GM21529 (cell line): ENCODE measurements around the gene PLEKHA8.

Source experiments
- ATAC-seq: cut with Tn5 transposase; IDR thresholded peaks from one replicate; pipeline ENCODE4 v1.9.1; 2021; ENCODE audit not compliant: unreplicated experiment

The PLEKHA8 gene

GRCh38 chr7:30028216-30028748 is at the start of gene PLEKHA8:
Gene PLEKHA8, plus strand, starts transcription at chr7:30028412. Its CDS starts 351 bp downstream, at chr7:30028763.
- ATAC-seq, result peak; percentile 45

- ATAC-seq, result no peak
Observed at GRCh38 chr7:29980151-29980550, 48.1 kb upstream of the PLEKHA8 start.

GRCh38 chr7:29987083-29987482 is 41.1 kb upstream of the PLEKHA8 start:
- ATAC-seq, result no peak

- ATAC-seq, result no peak
Observed at GRCh38 chr7:29987811-29988317, 40.3 kb upstream of the PLEKHA8 start.

- peak; percentile 36 for ATAC-seq
Observed at GRCh38 chr7:29988424-29989256, 39.6 kb upstream of the PLEKHA8 start.

- peak; percentile 34 for ATAC-seq
Observed at GRCh38 chr7:29989257-29989995, 38.8 kb upstream of the PLEKHA8 start, which contains the start of gene SCRN1. Gene SCRN1, minus strand, starts transcription at chr7:29989801. Its CDS starts 20,734 bp downstream, at chr7:29969067.

- no peak for ATAC-seq
Observed at GRCh38 chr7:29990931-29991330, 37.3 kb upstream of the PLEKHA8 start.

- ATAC-seq, result no peak
Observed at GRCh38 chr7:29991937-29992336, 36.3 kb upstream of the PLEKHA8 start.

GRCh38 chr7:29993140-29993539 is 35.1 kb upstream of the PLEKHA8 start:
- ATAC-seq, result no peak

GRCh38 chr7:29995652-29996051 is 32.6 kb upstream of the PLEKHA8 start:
- ATAC-seq, result no peak

- ATAC-seq, result no peak
Observed at GRCh38 chr7:29996321-29996720, 31.9 kb upstream of the PLEKHA8 start.

- no peak for ATAC-seq
Observed at GRCh38 chr7:29998489-29998888, 29.7 kb upstream of the PLEKHA8 start.

- ATAC-seq, result no peak
Observed at GRCh38 chr7:30001998-30002397, 26.2 kb upstream of the PLEKHA8 start.

- no peak for ATAC-seq
Observed at GRCh38 chr7:30003098-30003497, 25.1 kb upstream of the PLEKHA8 start.

GRCh38 chr7:30005464-30005863 is 22.7 kb upstream of the PLEKHA8 start:
- ATAC-seq, result no peak

- no peak for ATAC-seq
Observed at GRCh38 chr7:30010021-30010420, 18.2 kb upstream of the PLEKHA8 start.

GRCh38 chr7:30012757-30013156 is 15.5 kb upstream of the PLEKHA8 start:
- no peak for ATAC-seq

GRCh38 chr7:30018451-30018850 is 9.8 kb upstream of the PLEKHA8 start:
- ATAC-seq, result no peak

- no peak for ATAC-seq
Observed at GRCh38 chr7:30019387-30019786, 8.8 kb upstream of the PLEKHA8 start.

GRCh38 chr7:30019960-30020359 is 8.3 kb upstream of the PLEKHA8 start:
- ATAC-seq, result no peak

- ATAC-seq, result no peak
Observed at GRCh38 chr7:30020535-30020934, 7.7 kb upstream of the PLEKHA8 start.

- no peak for ATAC-seq
Observed at GRCh38 chr7:30022991-30023390, 5.2 kb upstream of the PLEKHA8 start.
